HG03521 (cell line): ENCODE measurements around the gene QSER1.
"Not testable (repeated sequence)": the region's sequence is repeated elsewhere in the genome, so short reads cannot be mapped to it uniquely, and the experiment has no call there.

Experiments
- ATAC-seq: cut with Tn5 transposase; IDR thresholded peaks from one replicate; pipeline ENCODE4 v1.9.1; 2021; ENCODE audit warnings: mild to moderate bottlenecking, moderate library complexity; ENCODE audit not compliant: unreplicated experiment

The QSER1 gene

DNA sequence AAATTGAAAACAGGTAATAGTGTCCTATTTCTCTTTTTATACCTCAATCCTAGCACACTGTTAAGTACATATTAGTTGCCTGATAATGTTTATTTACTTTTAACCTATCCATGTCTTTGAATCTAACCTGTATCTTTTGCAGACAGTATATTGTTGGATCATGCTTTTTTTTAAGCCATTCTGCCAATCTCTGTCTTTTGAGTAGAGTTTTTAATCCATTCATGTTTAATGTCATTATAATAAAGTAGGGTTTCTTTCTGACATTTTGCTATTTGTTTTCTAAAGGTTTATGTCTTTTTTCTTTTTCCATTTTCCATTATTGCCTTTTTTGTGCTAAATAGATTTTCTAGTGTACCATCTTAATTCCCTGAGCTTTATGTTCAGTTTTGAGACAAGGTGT is 99.3 kb downstream of the QSER1 start:
- ATAC-seq: no peak

DNA sequence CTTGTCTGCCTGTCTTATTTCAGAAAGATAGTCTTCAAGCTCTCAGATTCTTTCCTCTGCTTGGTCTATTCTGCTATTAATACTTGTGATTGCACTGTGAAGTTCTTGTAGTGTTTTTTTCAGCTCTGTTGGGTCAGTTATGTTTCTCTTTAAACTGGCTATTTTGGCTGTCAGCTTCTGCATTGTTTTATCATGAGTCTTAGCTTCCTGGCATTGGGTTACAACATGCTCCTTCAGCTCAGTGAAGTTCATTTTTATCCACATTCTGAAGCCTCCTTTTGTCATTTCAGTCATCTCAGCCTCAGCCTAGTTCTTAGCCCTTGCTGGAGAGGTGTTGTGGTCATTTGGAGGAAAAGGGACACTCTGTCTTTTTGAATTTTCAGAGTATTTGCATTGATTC is 107.6 kb downstream of the QSER1 start:
- ATAC-seq: no peak

DNA sequence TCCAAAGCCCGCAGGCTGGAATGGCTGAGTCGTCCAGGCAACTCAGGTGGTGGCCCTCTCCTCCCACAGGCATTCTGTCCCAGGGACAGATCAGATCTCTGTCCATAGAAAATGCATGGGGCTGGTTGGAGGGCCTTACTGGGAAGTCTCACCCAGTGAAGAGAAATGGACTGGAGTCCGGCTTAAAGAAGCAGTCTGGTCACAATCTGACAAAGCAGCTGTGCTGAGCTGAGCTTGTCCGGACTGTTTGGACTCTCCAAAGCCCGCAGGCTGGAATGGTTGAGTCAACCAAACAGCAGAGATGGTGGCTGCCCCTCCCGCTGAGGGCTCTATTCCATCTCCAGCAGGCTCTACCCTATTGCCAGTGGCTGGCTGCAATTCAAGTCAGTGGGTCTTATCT is 108.7 kb downstream of the QSER1 start:
- no peak for ATAC-seq

DNA sequence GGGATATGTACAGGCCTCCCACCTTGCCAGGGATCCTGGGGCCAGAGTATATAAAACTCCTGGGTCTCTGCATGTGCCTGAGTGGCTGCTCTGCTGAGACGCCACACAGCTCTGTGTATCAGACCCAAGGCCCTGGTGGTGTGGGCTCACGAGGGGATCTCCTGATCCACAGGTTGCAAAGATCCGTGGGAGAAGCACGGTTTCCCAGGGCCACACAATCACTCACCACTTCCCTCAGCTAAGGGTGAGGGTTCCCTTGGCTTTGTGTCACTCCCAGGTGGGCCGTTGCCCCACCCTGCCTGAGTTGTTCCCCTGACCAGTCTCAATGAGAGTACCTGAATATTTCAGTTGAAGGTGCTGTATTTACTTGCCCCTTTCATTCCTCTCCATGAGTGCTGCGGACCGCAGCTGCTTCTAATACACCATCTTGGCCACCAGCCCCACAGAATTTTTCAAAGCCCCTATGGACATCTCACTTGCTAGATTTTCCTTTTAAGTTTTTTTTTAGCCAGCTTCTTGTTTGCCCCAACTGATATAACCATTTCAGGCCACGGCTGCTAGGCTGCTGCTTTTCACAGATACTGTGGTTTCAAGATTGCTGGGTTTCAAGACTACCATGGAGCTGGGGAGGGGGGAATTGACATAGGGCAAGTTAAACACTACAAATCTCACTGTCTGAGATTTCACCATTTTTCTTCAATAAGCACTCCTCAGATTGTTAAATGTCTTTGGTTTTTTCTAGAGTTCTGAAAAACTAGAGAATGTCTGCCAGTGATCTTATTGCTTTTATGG is 109.3 kb downstream of the QSER1 start:
- ATAC-seq: no peak

- ATAC-seq: no peak
Measured at GRCh38 chr11:33005175-33005574, 112.6 kb downstream of the QSER1 start.

DNA sequence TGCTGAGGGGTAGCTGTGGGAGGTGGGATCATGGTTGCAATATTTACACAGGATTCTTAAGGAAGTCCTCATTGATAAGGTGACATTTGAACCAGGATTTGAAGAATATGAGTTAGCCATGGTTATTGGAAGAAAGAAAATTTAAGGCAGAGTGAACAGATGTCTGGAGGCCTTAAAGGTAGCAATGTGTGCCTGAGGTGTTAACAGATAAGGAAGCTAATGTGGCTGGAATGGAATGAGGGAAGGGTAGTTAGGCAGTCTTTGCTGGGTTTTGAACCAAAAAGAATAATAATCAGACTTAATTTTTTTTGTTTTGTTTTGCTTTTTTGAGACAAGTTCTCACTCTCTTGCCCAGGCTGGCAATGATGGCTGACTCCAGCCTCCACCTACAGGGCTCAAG is 113.4 kb downstream of the QSER1 start:
- no peak for ATAC-seq

DNA sequence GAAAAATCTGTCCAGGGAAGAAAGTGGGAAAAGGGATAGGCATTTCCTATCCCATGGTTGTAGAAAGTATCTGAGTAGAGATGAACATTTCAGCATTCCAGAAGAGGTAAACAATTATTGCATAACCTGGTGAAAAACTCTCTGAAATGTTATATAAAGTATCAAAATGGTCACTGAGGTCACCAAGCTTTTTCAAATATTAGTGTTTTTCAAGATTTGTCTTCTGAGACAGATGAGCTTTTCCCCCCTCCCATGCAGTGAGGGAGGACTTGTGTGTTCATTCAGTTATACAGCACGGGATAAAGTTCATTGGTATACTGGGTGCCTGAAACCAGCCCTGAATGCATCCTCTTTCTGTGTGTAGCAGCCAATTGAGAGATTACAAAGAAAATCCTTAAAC is 121.1 kb downstream of the QSER1 start:
- ATAC-seq: no peak

DNA sequence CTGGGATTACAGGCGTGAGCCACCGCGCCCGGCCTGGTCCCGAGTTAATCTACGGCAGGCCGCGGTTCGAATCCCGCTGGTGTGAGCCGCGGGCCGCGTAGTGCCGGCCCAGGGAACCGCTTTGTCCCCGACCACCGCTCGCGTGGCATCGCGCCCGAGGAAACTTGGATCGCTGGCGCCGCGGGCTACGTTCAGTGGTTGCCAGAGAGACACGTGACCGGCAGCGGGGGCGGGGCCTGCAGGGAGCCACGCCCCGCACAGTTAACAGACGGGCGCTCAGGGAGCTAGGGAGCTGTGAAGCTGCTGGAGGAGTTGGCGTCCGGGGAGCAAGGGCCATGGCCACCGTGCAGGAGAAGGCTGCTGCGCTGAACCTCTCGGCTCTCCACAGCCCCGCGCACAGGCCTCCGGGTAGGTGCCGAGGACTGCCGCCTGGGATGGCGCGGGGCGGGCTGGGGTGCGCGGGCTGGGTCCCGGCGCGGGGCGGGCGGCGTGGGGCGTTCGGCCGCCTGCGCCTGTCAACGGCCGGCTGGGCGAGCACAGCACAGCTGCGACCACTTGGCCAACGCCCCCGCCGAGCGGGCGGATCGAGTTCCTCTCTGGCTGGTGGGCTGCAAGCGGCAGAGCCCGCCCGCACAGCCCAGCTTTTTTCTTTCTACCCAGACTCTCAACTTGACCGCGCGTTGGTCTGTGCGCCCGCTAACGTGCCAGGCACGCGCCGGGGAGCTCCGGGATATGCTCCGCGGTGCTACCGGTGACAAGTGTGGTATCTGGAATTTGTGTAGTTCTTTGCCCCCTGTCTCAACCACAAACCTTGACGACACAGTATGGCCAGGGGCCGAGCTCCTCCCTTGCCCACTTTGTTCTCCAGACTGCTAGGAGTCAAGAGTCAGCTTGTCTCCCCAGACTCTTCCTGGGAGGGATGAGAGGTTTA is 123.3 kb downstream of the QSER1 start, which contains the start of gene DEPDC7:
TSS of gene DEPDC7 (plus strand) at position 258 of the 931 bp plus-strand sequence. CDS start at position 336, 78 bp downstream.
- peak; percentile 82 for ATAC-seq

DNA sequence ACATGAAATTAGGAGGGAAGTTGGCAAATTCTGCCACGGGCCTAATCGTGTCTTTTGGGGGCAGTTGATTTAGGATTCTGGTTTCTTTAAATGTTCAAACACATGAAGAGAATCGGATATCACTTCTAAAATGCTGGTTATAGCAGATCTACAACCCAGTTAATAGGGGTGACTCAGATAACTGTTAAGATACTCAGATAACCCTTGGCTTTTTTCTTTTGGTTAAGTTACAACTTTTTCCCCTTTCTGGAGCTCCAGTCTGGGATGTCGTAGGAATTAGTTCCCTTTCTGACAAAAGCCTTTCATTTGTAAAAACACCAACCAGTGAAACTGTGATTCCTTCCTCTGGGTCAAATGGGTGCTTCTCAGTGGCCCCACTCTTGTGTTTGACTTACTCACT is 124.0 kb downstream of the QSER1 start:
- ATAC-seq: no peak

GRCh38 chr11:33017478-33017877 is 124.9 kb downstream of the QSER1 start:
- ATAC-seq: no peak

DNA sequence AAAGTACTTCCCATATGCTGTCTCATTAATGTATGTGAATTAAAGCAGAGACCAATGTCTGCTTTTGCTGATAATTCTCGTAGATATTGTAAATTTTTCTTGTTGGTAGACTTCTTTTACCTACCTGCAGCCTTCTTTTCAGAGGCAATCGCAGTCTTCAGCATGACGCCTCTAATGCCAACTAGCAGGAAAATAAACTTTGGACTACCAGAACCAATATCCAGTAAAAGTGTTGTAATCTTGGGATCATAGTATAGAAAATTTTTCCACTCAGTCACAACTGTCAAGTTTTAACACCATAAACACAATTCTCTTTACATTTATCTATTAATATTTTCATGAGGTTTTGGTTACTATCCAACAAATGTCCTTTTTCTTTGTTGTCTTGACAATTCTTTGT is 125.4 kb downstream of the QSER1 start:
- ATAC-seq: no peak

DNA sequence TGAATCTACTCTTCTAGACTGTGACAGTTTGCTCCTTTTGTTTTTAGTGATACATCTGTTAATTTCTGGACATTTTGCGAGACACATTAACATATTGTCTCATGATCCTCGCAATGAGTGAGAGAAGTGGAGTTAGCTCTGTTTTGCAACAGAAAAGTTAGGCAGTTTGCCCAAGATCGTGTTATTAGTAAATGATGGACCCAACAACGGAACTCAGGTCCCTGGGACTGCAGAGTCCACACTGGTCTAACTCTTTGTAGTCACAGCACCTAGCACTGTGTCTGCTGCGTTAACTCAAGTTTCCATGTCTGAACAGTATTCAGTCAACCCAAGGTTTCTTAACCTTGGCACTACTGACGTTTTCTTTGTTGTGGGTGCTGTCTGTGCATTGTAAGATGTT is 126.2 kb downstream of the QSER1 start:
- no peak for ATAC-seq

GRCh38 chr11:33021501-33021900 is 128.9 kb downstream of the QSER1 start:
- ATAC-seq: no peak

GRCh38 chr11:33021937-33022336 is 129.3 kb downstream of the QSER1 start:
- no peak for ATAC-seq

DNA sequence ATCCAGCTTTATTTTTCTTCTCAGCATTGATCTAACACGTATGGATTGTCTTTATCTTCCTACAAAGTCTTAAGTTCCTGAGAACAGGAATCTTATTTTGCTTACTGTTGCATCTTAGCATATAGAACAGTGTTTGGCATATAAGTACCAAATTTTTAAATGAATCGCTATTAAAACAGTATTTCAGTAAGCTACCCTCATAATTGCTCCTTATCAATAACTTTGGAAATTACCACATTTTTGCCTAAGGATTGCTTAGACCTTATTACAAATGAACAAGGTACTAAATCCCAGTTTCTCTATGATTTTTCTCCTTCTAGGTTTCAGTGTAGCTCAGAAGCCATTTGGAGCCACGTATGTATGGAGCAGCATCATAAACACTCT is 132.7 kb downstream of the QSER1 start:
- ATAC-seq: no peak

DNA sequence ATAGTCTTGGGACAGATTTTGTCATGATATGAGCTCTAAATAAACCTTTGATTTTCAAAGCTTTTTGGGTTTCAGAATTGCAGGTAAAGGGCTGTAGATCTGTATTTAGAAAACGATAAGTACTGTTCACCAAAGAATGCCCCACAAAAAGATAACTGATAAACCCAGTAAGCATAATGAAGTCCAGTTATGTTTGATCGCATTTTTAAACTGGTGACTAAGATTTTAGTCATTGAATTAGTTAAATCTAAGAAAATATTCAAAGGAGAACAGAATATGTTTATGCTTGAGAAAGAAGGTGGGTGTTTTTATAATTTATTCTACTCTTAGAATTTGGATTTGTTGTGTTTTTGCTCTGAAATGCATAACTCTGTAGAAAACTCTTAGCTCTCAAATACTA is 134.6 kb downstream of the QSER1 start:
- no peak for ATAC-seq

- no peak for ATAC-seq
Measured at GRCh38 chr11:33027846-33028536, 135.4 kb downstream of the QSER1 start.

GRCh38 chr11:33028537-33028914 is 135.9 kb downstream of the QSER1 start:
- ATAC-seq: no peak

- not testable (repeated sequence) for ATAC-seq
Measured at GRCh38 chr11:33029218-33029617, 136.6 kb downstream of the QSER1 start.
